Measurements from ENCODE around the gene PSMB9.

PSMB9 gene

DNA sequence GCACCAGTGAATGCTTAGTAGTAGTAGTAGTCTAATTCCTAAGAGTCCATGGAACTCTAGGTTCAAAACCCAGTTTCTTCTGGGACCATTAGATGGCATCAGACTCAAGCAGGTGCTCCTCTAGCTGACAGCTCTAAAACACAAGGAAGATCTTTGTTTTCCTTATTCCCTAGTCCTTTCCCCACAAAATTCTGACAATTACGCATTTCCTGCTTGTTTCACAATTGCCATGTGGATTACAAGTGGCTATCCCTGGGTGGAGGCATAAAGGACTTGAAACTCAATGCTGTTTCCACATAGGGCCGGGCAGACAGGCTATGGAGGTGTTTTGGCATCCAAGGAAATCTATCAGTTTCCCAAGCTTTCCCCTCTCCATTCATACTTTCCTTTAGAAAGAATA lies 28.0 kb upstream of the PSMB9 start:
- TF ChIP-seq, protein P1, sequence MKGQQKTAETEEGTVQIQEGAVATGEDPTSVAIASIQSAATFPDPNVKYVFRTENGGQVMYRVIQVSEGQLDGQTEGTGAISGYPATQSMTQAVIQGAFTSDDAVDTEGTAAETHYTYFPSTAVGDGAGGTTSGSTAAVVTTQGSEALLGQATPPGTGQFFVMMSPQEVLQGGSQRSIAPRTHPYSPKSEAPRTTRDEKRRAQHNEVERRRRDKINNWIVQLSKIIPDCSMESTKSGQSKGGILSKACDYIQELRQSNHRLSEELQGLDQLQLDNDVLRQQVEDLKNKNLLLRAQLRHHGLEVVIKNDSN (IDR thresholded peaks at IDR 0.05): no peak
- TF ChIP-seq RAD21 (IDR thresholded peaks at IDR 0.05; ENCODE audit: low read depth): peak; percentile 30; the same call in 1 of the 2 replicates

DNA sequence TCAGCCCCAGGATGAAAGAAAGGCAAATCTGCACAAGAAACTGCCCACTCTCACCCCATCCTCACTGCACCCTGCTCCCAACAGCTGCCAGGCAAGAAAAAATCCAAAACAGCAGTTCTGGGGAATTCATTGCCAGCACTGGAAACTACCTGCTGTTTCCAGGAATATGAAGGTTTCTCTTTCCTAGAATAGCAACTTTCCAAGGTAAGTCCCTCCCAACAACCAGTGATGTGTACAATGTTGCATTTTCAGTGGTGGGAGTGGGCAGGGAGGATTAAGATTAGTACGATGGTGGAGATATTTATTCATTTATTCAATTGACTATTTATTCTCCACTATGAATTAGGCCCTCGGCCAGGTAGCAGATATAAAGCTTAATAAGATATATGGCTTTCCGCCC lies 27.0 kb upstream of the PSMB9 start:
- TF ChIP-seq, protein P1 (IDR thresholded peaks at IDR 0.05): no peak
- TF ChIP-seq, protein P2, sequence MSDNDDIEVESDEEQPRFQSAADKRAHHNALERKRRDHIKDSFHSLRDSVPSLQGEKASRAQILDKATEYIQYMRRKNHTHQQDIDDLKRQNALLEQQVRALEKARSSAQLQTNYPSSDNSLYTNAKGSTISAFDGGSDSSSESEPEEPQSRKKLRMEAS (IDR thresholded peaks at IDR 0.05): no peak
- TF ChIP-seq TCF12 (IDR thresholded peaks at IDR 0.05; ENCODE audit: low read depth): no peak

DNA sequence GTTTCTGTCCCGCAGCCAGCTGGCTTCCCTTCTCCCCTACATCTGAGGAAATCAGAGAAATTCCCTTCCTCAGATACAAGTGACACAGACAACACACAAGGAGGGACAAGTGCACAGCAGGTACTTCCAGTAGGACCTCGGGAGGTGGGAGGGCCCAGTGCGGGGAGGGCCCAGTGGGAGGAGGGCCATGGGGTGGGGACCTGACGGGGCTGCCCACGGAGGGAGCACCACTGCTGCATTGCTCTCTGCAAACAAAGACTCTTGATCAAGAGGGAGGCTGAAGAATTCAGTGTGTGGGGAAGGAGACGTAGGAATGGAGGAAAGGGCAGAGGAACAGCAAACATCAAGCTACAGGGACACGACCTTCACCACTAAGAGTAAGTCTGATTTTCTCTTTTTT lies 24.5 kb upstream of the PSMB9 start:
- TF ChIP-seq YY1 (IDR thresholded peaks at IDR 0.05; ENCODE audit: low read depth) (no peak), ZBTB7A (IDR thresholded peaks at IDR 0.05; ENCODE audit: low read depth) (no peak), TCF12 (IDR thresholded peaks at IDR 0.05; ENCODE audit: low read depth) (no peak), EP300 (IDR thresholded peaks at IDR 0.05; ENCODE audit: borderline replicate concordance) (no peak), CEBPB (IDR thresholded peaks at IDR 0.05) (no peak), CREB1 (IDR thresholded peaks at IDR 0.05; ENCODE audit: low read depth) (no peak), NFIC (IDR thresholded peaks at IDR 0.05) (no peak), RAD21 (IDR thresholded peaks at IDR 0.05; ENCODE audit: low read depth) (no peak)
- TF ChIP-seq, protein P3, sequence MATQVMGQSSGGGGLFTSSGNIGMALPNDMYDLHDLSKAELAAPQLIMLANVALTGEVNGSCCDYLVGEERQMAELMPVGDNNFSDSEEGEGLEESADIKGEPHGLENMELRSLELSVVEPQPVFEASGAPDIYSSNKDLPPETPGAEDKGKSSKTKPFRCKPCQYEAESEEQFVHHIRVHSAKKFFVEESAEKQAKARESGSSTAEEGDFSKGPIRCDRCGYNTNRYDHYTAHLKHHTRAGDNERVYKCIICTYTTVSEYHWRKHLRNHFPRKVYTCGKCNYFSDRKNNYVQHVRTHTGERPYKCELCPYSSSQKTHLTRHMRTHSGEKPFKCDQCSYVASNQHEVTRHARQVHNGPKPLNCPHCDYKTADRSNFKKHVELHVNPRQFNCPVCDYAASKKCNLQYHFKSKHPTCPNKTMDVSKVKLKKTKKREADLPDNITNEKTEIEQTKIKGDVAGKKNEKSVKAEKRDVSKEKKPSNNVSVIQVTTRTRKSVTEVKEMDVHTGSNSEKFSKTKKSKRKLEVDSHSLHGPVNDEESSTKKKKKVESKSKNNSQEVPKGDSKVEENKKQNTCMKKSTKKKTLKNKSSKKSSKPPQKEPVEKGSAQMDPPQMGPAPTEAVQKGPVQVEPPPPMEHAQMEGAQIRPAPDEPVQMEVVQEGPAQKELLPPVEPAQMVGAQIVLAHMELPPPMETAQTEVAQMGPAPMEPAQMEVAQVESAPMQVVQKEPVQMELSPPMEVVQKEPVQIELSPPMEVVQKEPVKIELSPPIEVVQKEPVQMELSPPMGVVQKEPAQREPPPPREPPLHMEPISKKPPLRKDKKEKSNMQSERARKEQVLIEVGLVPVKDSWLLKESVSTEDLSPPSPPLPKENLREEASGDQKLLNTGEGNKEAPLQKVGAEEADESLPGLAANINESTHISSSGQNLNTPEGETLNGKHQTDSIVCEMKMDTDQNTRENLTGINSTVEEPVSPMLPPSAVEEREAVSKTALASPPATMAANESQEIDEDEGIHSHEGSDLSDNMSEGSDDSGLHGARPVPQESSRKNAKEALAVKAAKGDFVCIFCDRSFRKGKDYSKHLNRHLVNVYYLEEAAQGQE (IDR thresholded peaks at IDR 0.05; ENCODE audit: low read depth): no peak

DNA sequence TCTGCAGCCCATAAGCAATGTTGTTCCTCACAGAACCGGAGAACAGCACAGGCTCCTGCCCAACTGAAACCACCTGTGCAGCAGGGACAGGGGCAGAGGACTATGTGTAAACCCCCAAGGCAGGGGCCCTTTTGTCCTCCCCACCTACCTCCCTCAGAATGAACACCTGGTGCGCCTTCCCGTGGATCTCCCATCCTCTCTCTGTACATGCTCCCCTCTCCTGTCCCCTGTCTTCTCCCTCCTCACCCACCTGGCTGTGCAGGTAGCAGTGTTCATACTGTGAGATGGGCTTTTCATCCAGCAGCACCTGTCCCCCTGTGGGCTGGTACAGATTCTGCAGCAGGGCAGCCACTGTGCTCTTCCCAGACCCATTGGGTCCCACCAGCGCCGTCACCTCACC lies 24.0 kb upstream of the PSMB9 start:
- no peak for TF ChIP-seq EP300 (IDR thresholded peaks at IDR 0.05; ENCODE audit: borderline replicate concordance)
- TF ChIP-seq, protein P2 (IDR thresholded peaks at IDR 0.05): no peak
- TF ChIP-seq, protein P3 (IDR thresholded peaks at IDR 0.05; ENCODE audit: low read depth): no peak
- no peak for TF ChIP-seq TEAD4 (IDR thresholded peaks at IDR 0.05)
- TF ChIP-seq EGR1 (IDR thresholded peaks at IDR 0.05): no peak
- no peak for TF ChIP-seq TCF12 (IDR thresholded peaks at IDR 0.05; ENCODE audit: low read depth)
- TF ChIP-seq RAD21 (IDR thresholded peaks at IDR 0.05; ENCODE audit: low read depth): no peak
- no peak for TF ChIP-seq CEBPB (IDR thresholded peaks at IDR 0.05)
- TF ChIP-seq TAF1 (IDR thresholded peaks at IDR 0.05; ENCODE audit: low read depth): no peak

DNA sequence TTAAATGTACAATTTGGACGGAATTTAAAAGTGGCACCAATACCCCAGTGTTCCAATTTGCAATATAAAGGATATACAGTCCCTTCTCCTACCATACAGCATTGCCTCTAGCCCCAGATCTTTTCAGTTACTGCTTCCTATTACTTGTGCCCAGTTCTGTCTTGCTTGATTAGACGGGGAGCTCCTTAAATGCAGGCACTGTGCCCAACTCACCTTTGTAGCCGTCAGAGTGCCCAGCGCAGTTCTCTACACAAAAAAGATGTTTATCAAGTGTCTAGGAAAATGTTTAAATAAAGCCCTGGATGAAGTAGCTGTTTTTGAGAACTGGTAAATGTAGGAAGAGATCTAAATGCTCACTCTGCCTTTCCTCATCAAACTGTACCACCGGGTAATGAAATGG lies 23.1 kb upstream of the PSMB9 start:
- no peak for TF ChIP-seq NFIC (IDR thresholded peaks at IDR 0.05)
- no peak for TF ChIP-seq RAD21 (IDR thresholded peaks at IDR 0.05; ENCODE audit: low read depth)
- TF ChIP-seq FOXM1 (IDR thresholded peaks at IDR 0.05; ENCODE audit: borderline replicate concordance, low read depth): no peak
- TF ChIP-seq, protein P2 (IDR thresholded peaks at IDR 0.05): no peak
- no peak for TF ChIP-seq CEBPB (IDR thresholded peaks at IDR 0.05)
- TF ChIP-seq EGR1 (IDR thresholded peaks at IDR 0.05): no peak
- no peak for TF ChIP-seq EP300 (IDR thresholded peaks at IDR 0.05; ENCODE audit: borderline replicate concordance)
- TF ChIP-seq ZBTB7A (IDR thresholded peaks at IDR 0.05; ENCODE audit: low read depth): no peak
- no peak for TF ChIP-seq TEAD4 (IDR thresholded peaks at IDR 0.05)
- no peak for TF ChIP-seq YY1 (IDR thresholded peaks at IDR 0.05; ENCODE audit: low read depth)
- TF ChIP-seq TAF1 (IDR thresholded peaks at IDR 0.05; ENCODE audit: low read depth): no peak
- TF ChIP-seq, protein P1 (IDR thresholded peaks at IDR 0.05): no peak
- no peak for TF ChIP-seq TCF12 (IDR thresholded peaks at IDR 0.05; ENCODE audit: low read depth)
- no peak for TF ChIP-seq CREB1 (IDR thresholded peaks at IDR 0.05; ENCODE audit: low read depth)
- TF ChIP-seq, protein P3 (IDR thresholded peaks at IDR 0.05; ENCODE audit: low read depth): no peak
